Coronary artery (tissue), 2 donors: ENCODE measurements around the gene NRROS.
A peak's percentile ranks its signal among the peaks of the same experiment; 100 is the strongest.
"Not testable (repeated sequence)": the region's sequence is repeated elsewhere in the genome, so short reads cannot be mapped to it uniquely, and the experiment has no call there.

Source experiments
- DNase-seq: peaks from one replicate; pipeline ENCODE4 v3.0.0-alpha.2; 2017; ENCODE audit warnings: low spot score
- H3K27ac ChIP-seq, 2 donors: fragments of 200-600 bp; sonication (generic); one replicate each; pipeline ENCODE4 v1.5.1; 2016 to 2019
- H3K4me3 ChIP-seq: fragments of 200-600 bp; sonication (generic); 2 replicates; pipeline ENCODE4 v1.5.1; 2016; ENCODE audit warnings: mild to moderate bottlenecking, moderate library complexity
- CTCF ChIP-seq: fragments of 200-600 bp; sonication (generic); IDR thresholded peaks from one replicate; pipeline ENCODE4 v1.5.1; 2019; ENCODE audit warnings: antibody characterized with exemption

Gene NRROS

GRCh38 chr3:196617256-196617655, 22.2 kb upstream of the NRROS start:
- no peak for DNase-seq
- Histone ChIP-seq H3K4me3 (no peak overlapping the region), H3K27ac (peak overlapping the region in 1 of 2 donors; percentile 11)
- no peak for TF ChIP-seq CTCF

- DNase-seq = no peak
- no peak overlapping the region for H3K4me3 ChIP-seq
- peak overlapping the region in 1 of 2 donors; percentile 48 for H3K27ac ChIP-seq
- TF ChIP-seq CTCF = no peak
These were observed 20.3 kb upstream of the NRROS start for GRCh38 chr3:196619223-196619622.

GRCh38 chr3:196619627-196620026, 19.9 kb upstream of the NRROS start:
- peak overlapping the region in 1 of 2 donors; percentile 56 for H3K27ac ChIP-seq
- not testable (repeated sequence) for H3K4me3 ChIP-seq, DNase-seq

GRCh38 chr3:196620161-196620604, 19.3 kb upstream of the NRROS start:
- no peak for DNase-seq
- TF ChIP-seq CTCF = no peak
- Histone ChIP-seq H3K27ac (peak overlapping the region in 1 of 2 donors; percentile 56), H3K4me3 (no peak overlapping the region)

- no peak for TF ChIP-seq CTCF
- Histone ChIP-seq H3K4me3 (no peak overlapping the region), H3K27ac (peak overlapping the region in 1 of 2 donors; percentile 56)
- DNase-seq = no peak
These were observed 18.8 kb upstream of the NRROS start for GRCh38 chr3:196620684-196621083.

GRCh38 chr3:196621611-196622010, 17.9 kb upstream of the NRROS start:
- Histone ChIP-seq H3K4me3 (no peak overlapping the region), H3K27ac (no peak overlapping the region)
- no peak for TF ChIP-seq CTCF
- DNase-seq = no peak

GRCh38 chr3:196624067-196624790, 15.3 kb upstream of the NRROS start:
- no peak for DNase-seq
- peak overlapping the region in 1 of 2 donors; percentile 75 for H3K27ac ChIP-seq
- no peak overlapping the region for H3K4me3 ChIP-seq
- no peak for TF ChIP-seq CTCF
